PFSK-1 (cell line): ENCODE measurements around the gene FEV.

Experiments used
- FOXP2 ChIP-seq: optimal IDR thresholded peaks from 2 replicates; pipeline ENCODE3; 2011; ENCODE audit warnings: borderline replicate concordance, control low read depth, inconsistent platforms; ENCODE audit not compliant: insufficient read depth; ENCODE audit errors: extremely low read length, extremely low read depth
- REST ChIP-seq, 2 experiments: IDR thresholded peaks; 2 replicates each; pipeline versions ENCODE4 v1.6.1 to v1.8.0; 2011 to 2012; ENCODE audit warnings: low read depth in 2 of 2, low read length in 2 of 2, control low read depth in 1 of 2, inconsistent platforms in 1 of 2, mild to moderate bottlenecking in 1 of 2, moderate library complexity in 1 of 2; ENCODE audit not compliant: insufficient read depth in 1 of 2
- SIN3A ChIP-seq: IDR thresholded peaks from 2 replicates; pipeline ENCODE4 v1.6.1; 2012; ENCODE audit warnings: mild to moderate bottlenecking, low read length, moderate library complexity, borderline replicate concordance; ENCODE audit not compliant: insufficient read depth
- TAF1 ChIP-seq: IDR thresholded peaks from 2 replicates; pipeline ENCODE4 v1.6.1; 2012; ENCODE audit warnings: low read length, control low read depth, borderline replicate concordance; ENCODE audit not compliant: insufficient read depth

- TF ChIP-seq SIN3A, result no peak
- no peak for TF ChIP-seq FOXP2
- no peak for TF ChIP-seq REST (IDR thresholded peaks at IDR 0.05; ENCODE audit: insufficient read depth in 1 of 2, low read depth in 2 of 2, low read length in 2 of 2)
- TF ChIP-seq TAF1, result no peak
Observed at GRCh38 chr2:219000569-219000960, 15.6 kb upstream of the FEV start.
